CD4-positive, alpha-beta T cell treated with Interleukin-15 for 4 hours (primary cell): ENCODE data around the gene DAPK1.
"Not testable (repeated sequence)": the region's sequence is repeated elsewhere in the genome, so short reads cannot be mapped to it uniquely, and the experiment has no call there.

Experiments
- DNase-seq: peaks from one replicate; pipeline ENCODE4 v3.0.0-alpha.2; 2020; ENCODE audit warnings: low spot score

DAPK1 gene

GRCh38 chr9:87498046-87498810, 561 bp downstream of the DAPK1 start:
- no peak for DNase-seq

- DNase-seq = no peak
Measured at GRCh38 chr9:87498811-87499360, 1.2 kb downstream of the DAPK1 start.

DNA sequence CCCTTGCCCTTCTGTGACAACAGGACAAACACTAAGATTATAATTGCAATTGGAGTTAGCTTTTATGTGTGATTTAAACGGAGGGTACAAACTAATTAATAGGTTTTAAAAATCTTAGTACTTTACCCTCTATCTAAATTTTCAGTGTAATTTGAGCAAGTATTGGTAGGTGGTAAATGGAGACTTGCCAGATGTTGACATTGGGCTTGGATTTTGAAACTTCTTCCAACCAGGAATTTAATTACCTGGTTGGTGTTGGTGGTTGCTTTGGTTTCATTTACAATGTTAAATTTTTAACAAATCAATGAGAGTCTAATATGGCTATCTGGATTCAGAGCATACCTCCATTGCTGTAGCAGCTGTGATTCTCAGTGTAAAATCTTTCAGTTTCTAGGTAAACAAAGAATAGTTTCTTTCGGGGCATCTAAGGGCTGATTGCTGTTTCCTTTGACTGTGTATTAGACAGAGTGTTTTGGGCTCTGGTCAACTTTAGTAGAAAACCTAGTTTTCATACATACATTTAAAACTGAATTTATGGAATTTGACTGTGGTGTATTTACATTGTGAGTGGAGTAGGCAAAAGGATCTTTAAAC, 1.9 kb downstream of the DAPK1 start:
- DNase-seq = no peak

- no peak for DNase-seq
Measured at GRCh38 chr9:87500491-87501270, 3.0 kb downstream of the DAPK1 start.

GRCh38 chr9:87501271-87501656, 3.6 kb downstream of the DAPK1 start:
- DNase-seq = not testable (repeated sequence)

DNA sequence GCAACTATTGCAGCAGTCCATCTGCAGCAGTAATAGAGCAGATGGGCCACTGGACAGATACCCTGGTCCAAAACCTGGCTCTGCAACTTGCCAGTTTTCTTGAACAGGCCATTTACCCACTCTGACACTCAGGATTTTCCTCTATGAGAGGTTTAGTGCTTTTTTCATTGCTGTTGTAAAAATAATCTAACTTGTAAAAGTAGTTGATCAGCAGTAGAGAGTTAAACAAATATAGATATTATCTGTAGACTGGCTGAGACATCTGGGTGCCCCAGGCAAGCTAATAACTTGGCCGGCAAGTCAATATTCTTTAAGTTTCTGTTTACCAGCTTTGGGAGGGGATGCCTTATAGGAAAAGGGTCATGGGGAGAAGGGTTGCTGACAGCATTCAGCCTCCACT, 4.1 kb downstream of the DAPK1 start:
- DNase-seq = no peak

GRCh38 chr9:87502391-87503221, 4.9 kb downstream of the DAPK1 start:
- no peak for DNase-seq

DNA sequence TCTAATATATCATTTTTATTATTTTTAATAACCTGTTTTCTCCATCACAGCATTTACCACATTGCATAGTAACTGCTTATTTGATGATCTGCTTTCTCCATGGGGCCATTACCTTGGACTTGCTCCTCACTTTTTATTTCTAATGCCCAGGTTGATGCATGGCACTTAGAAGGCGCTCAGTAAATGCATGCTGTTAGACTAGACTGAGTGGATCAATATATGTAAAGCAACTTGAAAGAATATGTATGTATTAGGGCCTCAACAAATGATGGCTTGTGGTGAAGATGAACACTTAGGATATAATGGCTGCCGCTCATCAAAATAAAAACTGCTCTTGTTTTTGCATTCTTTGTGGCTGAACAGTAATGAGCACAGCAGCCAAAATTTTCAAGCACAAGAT, 5.8 kb downstream of the DAPK1 start:
- no peak for DNase-seq

- DNase-seq = no peak
Measured at GRCh38 chr9:87503927-87504326, 6.3 kb downstream of the DAPK1 start.

GRCh38 chr9:87504938-87505337, 7.3 kb downstream of the DAPK1 start:
- no peak for DNase-seq

- DNase-seq = no peak
Measured at GRCh38 chr9:87505869-87506678, 8.4 kb downstream of the DAPK1 start.

GRCh38 chr9:87507576-87507975, 9.9 kb downstream of the DAPK1 start:
- no peak for DNase-seq

DNA sequence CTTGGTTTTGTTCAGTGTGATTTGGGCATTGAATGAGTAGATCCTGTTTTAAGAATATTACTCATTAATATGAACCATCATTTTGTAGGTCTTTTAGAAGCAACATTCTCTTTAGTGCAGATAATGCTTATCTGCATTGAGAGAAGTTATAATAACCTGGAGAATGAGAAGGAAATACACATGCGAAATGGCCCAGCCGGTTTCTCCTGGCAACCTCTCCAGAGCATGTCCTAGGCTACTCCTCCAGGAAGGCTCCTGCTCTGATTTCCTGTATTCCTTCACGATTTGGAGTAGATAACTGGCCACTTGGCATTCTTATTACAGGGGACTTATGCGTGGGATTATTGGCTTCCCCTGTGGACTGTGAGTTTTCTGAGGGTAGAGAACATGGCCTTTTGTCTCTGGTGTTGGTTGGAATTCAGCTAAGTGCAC, 12.6 kb downstream of the DAPK1 start:
- DNase-seq = no peak

GRCh38 chr9:87512311-87512710, 14.6 kb downstream of the DAPK1 start:
- no peak for DNase-seq

DNA sequence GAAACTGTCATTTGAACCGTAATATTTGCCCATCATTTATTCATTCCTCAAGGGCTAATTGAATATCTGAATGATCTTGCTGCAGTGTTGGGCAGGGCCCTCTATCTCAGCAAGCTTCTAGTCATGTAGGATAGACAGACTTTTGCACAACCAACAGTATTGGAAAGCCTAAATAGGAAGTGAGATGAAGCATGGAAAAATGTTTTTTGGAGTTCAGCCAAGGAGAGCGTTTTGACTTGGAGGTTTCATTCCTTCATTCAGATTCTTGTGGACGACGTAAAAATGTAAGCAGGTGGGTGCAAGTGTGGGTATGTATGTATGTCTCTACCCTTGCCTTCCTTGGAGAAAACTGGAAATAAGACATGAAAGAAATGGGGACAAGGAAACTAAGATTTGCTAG, 15.5 kb downstream of the DAPK1 start:
- DNase-seq = no peak

DNA sequence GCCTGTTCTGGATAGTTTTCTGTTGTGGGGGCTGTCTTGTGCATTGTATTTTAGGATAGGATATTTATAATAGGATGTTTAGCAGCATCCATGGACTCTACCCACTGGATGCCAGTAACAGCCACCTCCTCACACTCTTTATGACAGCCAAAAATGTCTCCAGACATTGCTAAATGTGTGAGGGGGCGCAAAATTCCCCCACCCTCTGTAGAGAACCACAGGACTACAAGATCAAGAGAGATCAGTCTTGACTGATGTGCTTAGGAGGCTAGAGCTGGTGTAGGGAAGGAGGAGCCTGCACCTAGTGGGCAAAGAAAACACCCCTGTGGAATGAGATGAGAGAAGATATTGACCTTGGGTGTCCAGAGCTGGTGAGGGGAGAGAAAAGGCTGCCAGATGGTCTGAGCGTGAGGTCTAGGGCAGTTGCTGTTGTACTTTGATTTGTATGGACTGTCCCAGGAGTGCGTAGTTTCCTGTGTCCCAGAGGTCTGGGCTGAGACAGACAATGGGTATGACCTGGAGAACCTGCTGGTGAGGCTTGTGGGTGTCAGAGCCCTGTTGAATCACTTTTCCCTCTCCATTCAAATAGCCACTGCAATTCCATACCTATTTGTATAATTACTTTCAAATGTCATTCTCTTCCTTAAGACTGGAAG, 16.3 kb downstream of the DAPK1 start:
- DNase-seq = no peak

DNA sequence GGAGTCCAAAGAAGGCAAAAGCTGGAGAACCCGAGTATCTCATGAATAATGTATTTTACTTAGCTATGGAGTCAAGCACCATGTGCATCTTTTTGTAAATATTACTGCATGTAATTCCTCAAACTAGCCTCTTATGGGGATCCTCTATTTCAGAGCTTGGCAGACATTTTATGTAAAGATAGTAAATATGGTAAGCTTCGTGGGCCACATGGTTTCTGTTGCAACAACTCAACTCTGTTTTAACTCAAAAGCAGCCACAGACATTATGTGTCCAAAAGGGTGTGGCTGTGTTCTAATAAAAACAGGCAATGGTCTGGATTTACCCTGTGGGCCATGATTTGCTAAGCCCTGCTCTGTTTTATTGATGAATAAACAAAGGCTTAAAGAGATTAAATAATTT, 17.3 kb downstream of the DAPK1 start:
- no peak for DNase-seq

DNA sequence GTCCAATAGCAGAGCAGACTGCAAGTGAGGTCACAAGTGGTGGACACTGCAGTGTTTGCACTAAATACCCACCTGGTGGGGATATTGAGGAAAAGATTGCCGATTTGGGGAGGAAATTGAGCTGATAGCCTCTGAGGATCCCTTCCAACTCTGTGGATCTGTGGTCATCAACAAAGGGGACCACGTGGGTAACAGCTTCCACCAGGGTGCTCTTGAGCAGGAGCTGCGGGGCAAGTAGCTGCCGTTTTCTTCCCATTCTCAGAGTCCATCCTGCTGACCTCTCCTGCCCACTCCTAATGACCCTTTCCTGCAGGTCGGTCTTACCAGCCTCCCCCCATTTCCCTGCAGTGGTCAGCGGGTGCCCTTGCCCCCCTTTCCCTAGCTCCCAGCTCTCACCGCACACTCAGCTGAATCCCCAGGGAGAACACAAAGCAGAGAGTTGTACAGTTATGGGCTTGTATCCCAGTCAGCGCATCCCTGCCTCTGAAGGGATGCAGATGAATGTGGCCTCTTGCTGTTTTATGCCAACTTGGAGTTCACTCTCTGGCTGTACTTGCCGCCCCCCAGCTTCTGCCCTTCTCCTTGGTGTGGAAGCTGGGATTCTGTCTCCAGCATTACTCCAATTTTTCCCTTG, 18.0 kb downstream of the DAPK1 start:
- no peak for DNase-seq

DNA sequence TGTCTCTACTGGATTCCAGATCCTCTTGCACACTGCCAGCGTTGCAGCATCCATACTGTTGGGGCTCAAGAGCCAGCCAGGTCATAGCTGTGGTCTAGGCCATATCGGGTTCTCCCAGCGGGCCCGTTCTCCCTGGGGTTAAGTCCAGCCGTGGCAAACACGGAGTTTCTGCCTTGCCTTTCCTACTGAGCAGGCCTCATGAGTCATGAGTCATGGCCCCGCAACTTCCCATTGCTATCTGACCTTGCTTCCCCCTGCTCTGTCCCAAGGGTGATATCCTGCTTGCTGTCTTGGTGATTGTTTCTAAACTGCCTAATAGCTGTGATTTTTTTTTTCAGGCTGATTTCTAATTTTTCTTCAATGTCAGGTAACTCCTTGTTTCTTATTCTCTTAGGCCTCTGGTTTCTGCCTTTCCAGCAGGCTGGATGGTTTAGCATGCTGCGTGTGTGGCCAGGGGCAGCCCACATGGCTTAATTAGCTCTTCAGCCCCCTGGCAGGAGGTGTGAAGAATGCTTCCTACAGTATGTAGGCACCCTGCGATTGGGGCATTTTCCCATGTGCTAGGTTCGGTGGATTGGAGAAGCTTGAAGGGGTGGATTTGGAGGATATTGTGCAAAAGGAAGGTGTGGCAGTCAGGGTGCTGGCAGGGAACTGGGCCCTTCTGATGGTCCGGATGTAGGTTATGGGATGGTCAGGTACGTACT, 18.7 kb downstream of the DAPK1 start:
- DNase-seq = no peak
